ENCODE measurements around the gene SYT12. TPM values are rescaled to one million over a fixed set of nuclear protein-coding genes. Genes with fewer than 3 reads are reported as not detected.

SYT12 gene
- total RNA-seq, 4 donors from 2014 or later, result 0.13 TPM; not detected in 3

GRCh38 chr11:67034350-67034749 lies 11.4 kb downstream of the SYT12 start:
- no peak overlapping the region for H3K4me3 ChIP-seq
- H3K36me3 ChIP-seq, result no peaks in the 10 kb centered on the region
- peaks cover 0 to 3% (median 0%) of the 10 kb centered on the region in 4 donors for H3K27me3 ChIP-seq
- intact Hi-C loops (cut with DNase I), result no loop called here
- DNase-seq (ENCODE audit: extremely low spot score), result no peak
- H3K27ac ChIP-seq (replicated peaks in 1 of 4), result no peak overlapping the region
- H3K4me1 ChIP-seq, result peaks cover 0 to 14% (median 12%) of the 10 kb centered on the region in 4 donors
- no peaks in the 10 kb centered on the region for H3K9me3 ChIP-seq
- TF ChIP-seq POLR2AphosphoS5 (IDR thresholded peaks at IDR 0.05), result no peak
- no peak for TF ChIP-seq EP300 (IDR thresholded peaks at IDR 0.05)
- TF ChIP-seq POLR2A (IDR thresholded peaks at IDR 0.05; ENCODE audit: low read depth), result no peak
- no peak for TF ChIP-seq CTCF (IDR thresholded peaks at IDR 0.05)
- 88% methylated on average over 4 of the region's 6 CpGs for WGBS

- WGBS, result 79% methylated on average over 9 of the region's 12 CpGs
- DNase-seq (ENCODE audit: extremely low spot score), result no peak
- Histone ChIP-seq H3K27me3 (peaks cover 0 to 25% (median 3%) of the 10 kb centered on the region in 4 donors), H3K27ac (replicated peaks in 1 of 4) (no peak overlapping the region), H3K4me3 (no peak overlapping the region), H3K4me1 (no peaks in the 10 kb centered on the region), H3K36me3 (no peaks in the 10 kb centered on the region), H3K9me3 (no peaks in the 10 kb centered on the region)
- intact Hi-C loops (cut with DNase I), result no loop called here
- TF ChIP-seq POLR2A (IDR thresholded peaks at IDR 0.05; ENCODE audit: low read depth) (no peak), POLR2AphosphoS5 (IDR thresholded peaks at IDR 0.05) (no peak), EP300 (IDR thresholded peaks at IDR 0.05) (no peak), CTCF (IDR thresholded peaks at IDR 0.05) (no peak)
Measured at GRCh38 chr11:67040147-67040546, 17.2 kb downstream of the SYT12 start.

- no peak for TF ChIP-seq POLR2A (IDR thresholded peaks at IDR 0.05; ENCODE audit: low read depth)
- no peak for TF ChIP-seq CTCF (IDR thresholded peaks at IDR 0.05)
- TF ChIP-seq POLR2AphosphoS5 (IDR thresholded peaks at IDR 0.05), result no peak
- TF ChIP-seq EP300 (IDR thresholded peaks at IDR 0.05), result no peak
- Histone ChIP-seq H3K4me3 (no peak overlapping the region), H3K9me3 (no peaks in the 10 kb centered on the region), H3K4me1 (no peaks in the 10 kb centered on the region), H3K27me3 (peaks cover 0 to 25% (median 3%) of the 10 kb centered on the region in 4 donors), H3K27ac (replicated peaks in 1 of 4) (no peak overlapping the region), H3K36me3 (no peaks in the 10 kb centered on the region)
- no peak for DNase-seq (ENCODE audit: extremely low spot score)
- WGBS, result 78% methylated on average over 3 of the region's 3 CpGs
- intact Hi-C loops (cut with DNase I), result no loop called here
Measured at GRCh38 chr11:67041602-67042001, 18.7 kb downstream of the SYT12 start.

GRCh38 chr11:67043572-67044349 lies 20.8 kb downstream of the SYT12 start:
- DNase-seq (ENCODE audit: extremely low spot score), result no peak
- Histone ChIP-seq H3K36me3 (no peaks in the 10 kb centered on the region), H3K4me3 (no peak overlapping the region), H3K4me1 (no peaks in the 10 kb centered on the region), H3K27me3 (peaks cover 0 to 25% (median 3%) of the 10 kb centered on the region in 4 donors), H3K9me3 (no peaks in the 10 kb centered on the region), H3K27ac (replicated peaks in 1 of 4) (no peak overlapping the region)
- WGBS, result 81% methylated on average over 18 of the region's 18 CpGs
- TF ChIP-seq POLR2AphosphoS5 (IDR thresholded peaks at IDR 0.05) (no peak), POLR2A (IDR thresholded peaks at IDR 0.05; ENCODE audit: low read depth) (no peak), CTCF (IDR thresholded peaks at IDR 0.05) (no peak), EP300 (IDR thresholded peaks at IDR 0.05) (no peak)
- intact Hi-C loops (cut with DNase I), result no loop called here
